HCT116 (cell line): ENCODE results near the gene RSAD2. TPM values are rescaled to one million over a fixed set of nuclear protein-coding genes. Genes with fewer than 3 reads are reported as not detected.

Experiments used
- ATAC-seq: fragments of 200-7000 bp; cut with Tn5 transposase; 2 replicates; pipeline ENCODE4 v1.9.1; 2020; ENCODE audit warnings: mild to moderate bottlenecking, moderate library complexity
- BruUV-seq: library from RNA; stranded (reverse); fragments of 400-500 nt; replicated peaks from 2 replicates; lab custom pipeline; 2021; lab: Mats Ljungman, UMichigan
- CTCF ChIA-PET: fragments of 300-600 bp; sonication (Branson Sonifier 250); formaldehyde crosslinking; loops from one replicate; lab custom pipeline; 2021; ENCODE audit warnings: antibody characterized with exemption; lab: Charles Lee
- POLR2A ChIA-PET: fragments of 300-600, 350-600 bp; sonication (Branson Sonifier 250); formaldehyde crosslinking; loops from one replicate; lab custom pipeline; 2021; ENCODE audit warnings: antibody characterized with exemption; lab: Charles Lee
- RAD21 ChIA-PET, 2 experiments: fragments of 300-600 bp; sonication (Branson Sonifier 250); formaldehyde crosslinking; loops; one replicate each; lab custom pipeline; 2023; ENCODE audit warnings: low total read pairs in 2 of 2; ENCODE audit not compliant: uncharacterized antibody in 2 of 2, unreplicated experiment in 2 of 2, low non-redundant PET in 1 of 2; lab: Charles Lee
- DNase-seq: peaks from one replicate; pipeline ENCODE4 v3.0.0-alpha.2; 2010; ENCODE audit warnings: low read depth, low spot score
- H2AFZ ChIP-seq: fragments of 200-600 bp; shearing (Covaris generic), sonication (generic); 2 replicates; pipeline ENCODE4 v1.6.1; 2017; ENCODE audit warnings: low read depth, mixed run types, mixed read lengths, antibody characterized with exemption, low read length; ENCODE audit not compliant: poor library complexity, severe bottlenecking
- H3K27ac ChIP-seq: 2 replicates; pipeline ENCODE4 v1.5.1; 2012; ENCODE audit warnings: low read depth, low read length
- H3K27me3 ChIP-seq: fragments of 200-600 bp; sonication (generic); 2 replicates; pipeline ENCODE4 v1.6.1; 2016; ENCODE audit warnings: mixed run types, low read length, mixed read lengths; ENCODE audit not compliant: insufficient read depth
- H3K36me3 ChIP-seq, 2 experiments: fragments of 200-500 bp in 1 of 2; fragments of 200-600 bp in 1 of 2; sonication (Bioruptor generic) in 1 of 2; sonication (generic) in 1 of 2; 2 replicates each; pipeline versions ENCODE4 v1.5.1 to v1.6.1; 2014 to 2016; ENCODE audit warnings: low read length in 2 of 2, inconsistent platforms in 1 of 2, mixed read lengths in 1 of 2, mixed run types in 1 of 2; ENCODE audit not compliant: insufficient read depth in 2 of 2, control insufficient read depth in 1 of 2
- H3K4me1 ChIP-seq, 2 experiments: fragments of 200-600 bp in 1 of 2; sonication (generic) in 1 of 2; 2 replicates each; pipeline versions ENCODE4 v1.5.1 to v1.6.1; 2012 to 2017; ENCODE audit warnings: low read length in 2 of 2, inconsistent platforms in 1 of 2, mild to moderate bottlenecking in 1 of 2, mixed read lengths in 1 of 2, mixed run types in 1 of 2, moderate library complexity in 1 of 2; ENCODE audit not compliant: insufficient read depth in 2 of 2, control insufficient read depth in 1 of 2
- H3K4me2 ChIP-seq: fragments of 200-600 bp; sonication (generic); 2 replicates; pipeline ENCODE4 v1.6.1; 2017; ENCODE audit warnings: mixed run types, low read length, mixed read lengths
- H3K4me3 ChIP-seq, 2 experiments: fragments of 200-600 bp in 1 of 2; sonication (generic) in 1 of 2; replicated peaks in 1 of 2; 2 replicates each; pipeline ENCODE4 v1.5.1; 2011 to 2016; ENCODE audit warnings: low read length in 2 of 2, control low read depth in 1 of 2, low read depth in 1 of 2, mild to moderate bottlenecking in 1 of 2, mixed read lengths in 1 of 2, mixed run types in 1 of 2
- H3K79me2 ChIP-seq: fragments of 200-600 bp; sonication (generic); 2 replicates; pipeline ENCODE4 v1.6.1; 2017; ENCODE audit warnings: mild to moderate bottlenecking, mixed run types, low read length, moderate library complexity, mixed read lengths; ENCODE audit not compliant: insufficient read depth
- H3K9ac ChIP-seq: fragments of 200-600 bp; sonication (generic); 2 replicates; pipeline ENCODE4 v1.6.1; 2016; ENCODE audit warnings: low read length, mixed read lengths
- H3K9me2 ChIP-seq: fragments of 200-600 bp; sonication (generic), shearing (Covaris generic); 2 replicates; pipeline ENCODE4 v1.6.1; 2017; ENCODE audit warnings: mixed run types, mild to moderate bottlenecking, moderate library complexity; ENCODE audit not compliant: insufficient read depth
- H3K9me3 ChIP-seq, 2 experiments: fragments of 200-500 bp in 1 of 2; fragments of 200-600 bp in 1 of 2; sonication (Bioruptor generic) in 1 of 2; sonication (generic) in 1 of 2; 2 replicates each; pipeline ENCODE4 v1.6.1; 2014 to 2017; ENCODE audit warnings: low read length in 2 of 2, mixed read lengths in 2 of 2, inconsistent platforms in 1 of 2, low read depth in 1 of 2, mild to moderate bottlenecking in 1 of 2, mixed run types in 1 of 2, moderate library complexity in 1 of 2; ENCODE audit not compliant: control insufficient read depth in 1 of 2, insufficient read depth in 1 of 2
- H4K20me1 ChIP-seq: fragments of 200-600 bp; sonication (generic), shearing (Covaris generic); 2 replicates; pipeline ENCODE4 v1.6.1; 2017; ENCODE audit warnings: mixed run types, mild to moderate bottlenecking, moderate library complexity; ENCODE audit not compliant: insufficient read depth
- EGR1 ChIP-seq: IDR thresholded peaks from 2 replicates; pipeline ENCODE4 v1.6.1; 2012; ENCODE audit warnings: low read depth
- EZH2 ChIP-seq: fragments of 200-600 bp; sonication (generic); IDR thresholded peaks from 2 replicates; pipeline ENCODE4 v1.6.1; 2017; ENCODE audit warnings: antibody characterized with exemption, mixed run types
- JUND ChIP-seq: IDR thresholded peaks from 2 replicates; pipeline ENCODE4 v1.6.1; 2012
- RAD21 ChIP-seq: IDR thresholded peaks from 2 replicates; pipeline ENCODE4 v1.6.1; 2012; ENCODE audit warnings: low read depth, mild to moderate bottlenecking
- REST ChIP-seq: IDR thresholded peaks from 2 replicates; pipeline ENCODE4 v1.6.1; 2012; ENCODE audit warnings: low read depth
- SIN3A ChIP-seq: IDR thresholded peaks from 2 replicates; pipeline ENCODE4 v1.6.1; 2012; ENCODE audit warnings: low read depth
- SP1 ChIP-seq: IDR thresholded peaks from 2 replicates; pipeline ENCODE4 v1.6.1; 2012; ENCODE audit warnings: low read depth
- TCF7L2 ChIP-seq: IDR thresholded peaks from 2 replicates; pipeline ENCODE4 v1.7.0; 2011; ENCODE audit warnings: borderline replicate concordance, inconsistent platforms; ENCODE audit not compliant: insufficient read depth, insufficient read length; ENCODE audit errors: extremely low read depth
- ZBTB33 ChIP-seq: IDR thresholded peaks from 2 replicates; pipeline ENCODE4 v1.6.1; 2011; ENCODE audit warnings: mild to moderate bottlenecking, low read length, moderate library complexity; ENCODE audit not compliant: insufficient replicate concordance; ENCODE audit errors: extremely low read depth
- ZFX ChIP-seq: fragments of 450-650 bp; IDR thresholded peaks from 2 replicates; pipeline ENCODE4 v1.6.1; 2017
- ZNF274 ChIP-seq: fragments of 200-500 bp; sonication (Bioruptor generic); IDR thresholded peaks from 2 replicates; pipeline ENCODE4 v1.6.1; 2014; ENCODE audit warnings: mild to moderate bottlenecking, low read depth, low read length, inconsistent platforms
- intact Hi-C: fragments of 100-400 bp; cut with micrococcal nuclease; formaldehyde crosslinking; loops from 2 replicates; pipeline ENCODE4 v1.10.0; 2022
- total RNA-seq: library from RNA; stranded (reverse); gene quantifications from one replicate; pipeline ENCODE4 v1.2.1, GENCODE V29; 2021; ENCODE audit not compliant: unreplicated experiment

Gene RSAD2
- total RNA-seq, 1 experiment from 2014 or later: not detected

GRCh38 chr2:6916224-6916623, 38.6 kb downstream of the RSAD2 start:
- no peak for TF ChIP-seq EGR1
- TF ChIP-seq JUND: no peak
- TF ChIP-seq REST: no peak
- TF ChIP-seq ZFX: no peak
- no peak for TF ChIP-seq RAD21
- no peak for TF ChIP-seq ZNF274
- no peak for TF ChIP-seq SP1
- no peak for TF ChIP-seq ZBTB33
- TF ChIP-seq EZH2: no peak
- no peak for TF ChIP-seq TCF7L2
- TF ChIP-seq SIN3A: no peak
- Histone ChIP-seq H3K9me3 (no peaks in the 10 kb centered on the region), H3K27me3 (no peaks in the 10 kb centered on the region), H3K36me3 (no peaks in the 10 kb centered on the region), H4K20me1 (no peaks in the 10 kb centered on the region), H3K9ac (no peak overlapping the region), H3K27ac (no peak overlapping the region), H3K79me2 (peaks cover 3% of the 10 kb centered on the region; the same call in 1 of the 2 replicates), H2AFZ (no peak overlapping the region), H3K4me3 (no peak overlapping the region), H3K4me2 (no peak overlapping the region), H3K4me1 (peaks cover 9 to 30% of the 10 kb centered on the region in 2 experiments; a peak in 3 of 4 replicates), H3K9me2 (no peaks in the 10 kb centered on the region)
- ChIA-PET POLR2A (no interaction called here), RAD21 (no interaction called here), CTCF (interaction anchor here (0.7 to 1.8 kb wide), 7 partner anchors 10 to 127 kb away, joined by 3 to 10 read pairs (median 4); no protein-coding TSS in a partner anchor)
- no peak for DNase-seq
- intact Hi-C loops: loop anchor here (5.0 kb wide), 1 partner anchor 126 kb away; no protein-coding TSS in a partner anchor
- no TSS peak for BruUV-seq
- ATAC-seq: no peak
